GM19043 (cell line): ENCODE data around the gene SCN2B.

Experiments used
- ATAC-seq: cut with Tn5 transposase; IDR thresholded peaks from one replicate; pipeline ENCODE4 v1.9.1; 2021; ENCODE audit warnings: low read depth; ENCODE audit not compliant: unreplicated experiment

SCN2B gene

GRCh38 chr11:118138839-118139420 is 37.5 kb downstream of the SCN2B start:
- no peak for ATAC-seq

GRCh38 chr11:118136801-118137200 is 39.6 kb downstream of the SCN2B start:
- ATAC-seq, result no peak

DNA sequence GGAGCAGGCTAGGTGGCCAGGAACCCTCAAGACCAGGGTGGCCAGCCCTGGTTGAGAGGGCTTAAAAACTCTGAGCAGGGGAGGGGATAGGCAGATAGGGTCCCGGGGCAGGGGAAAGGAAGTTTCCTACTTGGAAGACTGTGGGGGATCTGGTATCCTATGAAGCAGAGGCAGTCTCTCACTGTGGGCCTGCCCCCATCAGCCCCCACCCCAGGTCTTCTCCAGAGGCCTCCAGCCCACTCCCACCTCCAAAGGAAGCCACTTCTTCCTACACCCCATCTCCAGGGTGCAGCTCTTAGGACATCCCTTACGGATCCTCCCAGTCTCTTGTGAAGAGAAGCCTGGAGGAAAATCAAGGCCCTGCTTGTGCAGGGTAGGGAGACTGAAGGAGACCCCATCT is 40.1 kb downstream of the SCN2B start:
- ATAC-seq, result no peak

- ATAC-seq, result no peak
Observed at GRCh38 chr11:118135796-118136165, 40.7 kb downstream of the SCN2B start.

- no peak for ATAC-seq
Observed at GRCh38 chr11:118135051-118135795, 41.2 kb downstream of the SCN2B start.

DNA sequence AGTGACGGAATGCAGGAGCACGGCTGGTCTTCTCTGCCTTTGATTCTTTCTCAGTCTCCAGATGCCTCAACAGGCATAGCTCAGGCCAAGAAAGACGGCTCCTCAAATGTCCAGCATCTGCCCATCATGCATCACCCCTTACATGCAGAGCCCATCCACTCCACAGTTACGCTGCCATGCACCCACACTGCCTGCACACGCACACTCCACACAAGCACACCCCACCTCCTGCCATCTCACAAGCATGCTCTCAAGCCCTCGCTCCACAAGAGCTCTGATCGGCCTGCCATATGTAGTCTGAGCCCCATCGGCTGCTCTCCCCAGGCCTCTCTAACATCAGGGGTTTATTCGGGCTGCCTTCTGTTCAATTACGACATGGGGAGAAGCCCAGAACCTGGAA is 42.6 kb downstream of the SCN2B start:
- no peak for ATAC-seq

DNA sequence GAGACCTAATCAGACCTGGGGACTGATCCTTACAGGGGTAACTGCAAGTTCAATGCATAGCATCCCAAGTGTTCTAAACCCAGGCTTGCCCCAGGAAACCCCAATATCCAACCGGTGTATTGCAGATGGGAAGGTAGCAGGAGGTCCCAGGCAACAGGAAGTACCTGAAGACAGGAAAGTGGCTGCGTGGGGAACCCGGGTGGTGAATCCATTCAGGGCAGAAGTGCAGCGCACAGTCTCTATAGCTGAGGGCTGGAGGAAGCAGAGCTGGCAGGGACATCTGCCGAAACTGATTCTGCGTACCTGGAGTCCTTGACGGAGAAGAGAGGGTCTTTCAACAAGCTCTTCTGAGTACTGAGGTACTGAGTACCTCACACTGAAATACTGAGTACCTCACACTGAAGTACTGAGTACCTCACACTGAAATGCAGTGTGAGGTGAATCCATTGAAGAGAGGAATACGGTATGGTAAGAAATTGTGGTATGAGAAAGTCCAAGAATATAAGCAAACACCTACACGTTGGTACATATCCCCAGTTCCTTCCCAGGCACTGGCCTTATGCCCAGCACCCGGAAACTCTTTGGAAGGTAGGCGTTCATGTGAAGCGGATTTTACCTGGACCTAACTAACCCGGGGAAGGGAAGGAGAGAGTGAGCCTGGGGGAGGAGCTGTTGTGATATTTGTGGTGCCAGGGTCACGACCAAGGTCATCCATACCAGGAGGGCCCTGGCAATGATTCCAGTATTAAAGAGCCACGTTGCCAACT is 43.9 kb downstream of the SCN2B start:
- no peak for ATAC-seq

DNA sequence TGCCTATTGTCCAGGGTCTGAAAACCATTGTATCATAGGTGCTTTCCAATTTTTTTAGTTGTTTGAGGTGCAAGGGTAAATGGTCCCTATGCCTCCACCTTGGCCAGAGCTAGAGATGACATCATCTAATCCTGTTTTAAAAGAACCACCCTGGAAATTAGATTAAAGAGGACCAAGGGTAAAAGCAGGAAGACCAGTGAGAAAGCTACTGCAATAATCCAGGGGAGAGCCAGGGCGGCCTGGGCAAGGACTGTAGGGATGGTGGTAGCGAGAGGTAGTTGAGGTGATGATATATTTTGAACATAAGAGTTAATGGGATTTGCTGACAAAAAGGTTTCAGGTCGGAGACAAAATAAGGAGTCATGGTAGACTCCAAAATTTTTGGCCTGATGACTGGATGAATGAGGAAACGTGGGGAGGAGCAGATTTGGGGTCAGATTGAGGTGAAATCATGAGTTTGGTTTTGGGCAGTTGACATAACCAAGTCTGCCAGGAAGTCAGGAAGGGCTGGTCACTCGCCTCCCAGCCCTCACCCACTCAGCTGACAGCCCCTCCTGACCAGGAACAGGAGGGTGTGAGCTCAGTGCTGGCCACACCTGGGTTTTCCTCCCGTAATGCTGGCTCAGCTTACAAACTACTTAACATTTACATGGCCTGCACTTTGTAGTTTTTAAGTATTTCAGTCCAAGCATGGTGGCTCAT is 46.8 kb downstream of the SCN2B start:
- no peak for ATAC-seq

DNA sequence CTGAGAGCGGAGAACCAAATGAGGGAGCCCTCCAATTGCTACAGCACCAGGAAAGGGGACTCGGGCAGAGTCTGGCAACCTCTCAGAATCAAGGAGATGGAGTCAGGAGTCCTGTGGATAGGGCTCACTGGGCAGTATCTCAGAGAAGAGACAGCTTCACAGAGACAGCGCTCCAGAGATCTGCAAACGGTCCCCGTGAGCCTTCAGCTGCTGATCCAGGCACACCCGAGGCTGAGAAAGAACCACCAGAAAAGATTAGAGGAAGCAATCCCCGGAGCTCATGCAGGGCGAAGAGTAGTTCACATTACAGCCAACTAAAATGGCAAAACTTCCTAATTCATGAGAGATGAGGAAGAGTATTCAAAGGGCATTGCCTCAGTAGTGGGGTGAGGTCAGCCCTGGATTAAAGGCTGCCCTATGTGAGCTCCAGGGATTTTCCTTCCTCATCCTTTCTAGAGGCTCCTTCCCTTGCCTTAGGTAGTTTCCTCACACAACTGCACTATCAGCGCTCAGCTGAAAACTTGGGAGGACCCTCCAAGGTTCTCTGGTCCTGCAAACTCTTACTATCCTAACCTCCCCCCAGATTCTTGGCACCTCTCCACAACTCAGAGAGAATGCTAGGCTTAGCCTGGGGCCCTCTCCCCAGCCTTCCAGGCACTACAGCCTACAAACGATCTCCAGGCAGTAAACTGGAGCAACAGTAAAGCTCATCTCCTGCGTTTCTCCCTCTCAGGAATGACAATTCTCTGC is 47.5 kb downstream of the SCN2B start:
- no peak for ATAC-seq

DNA sequence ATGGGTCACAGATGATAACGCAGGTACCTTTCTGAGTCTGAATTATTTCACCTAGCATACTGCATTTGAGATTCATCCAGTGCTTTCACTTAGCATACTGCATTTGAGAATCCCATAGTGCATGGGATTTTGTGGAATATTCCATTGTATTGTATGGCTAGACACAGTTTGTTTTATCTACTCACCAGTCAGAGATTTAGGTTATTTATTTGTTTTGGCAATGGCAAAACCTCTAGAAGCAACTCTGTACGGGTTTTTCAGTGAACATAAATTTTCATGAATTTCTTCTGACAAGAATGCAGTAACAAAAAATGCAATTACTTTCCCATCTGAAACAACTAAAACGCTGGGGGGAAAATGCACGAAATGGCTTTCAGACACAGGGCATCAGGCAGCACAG is 48.1 kb downstream of the SCN2B start:
- no peak for ATAC-seq

DNA sequence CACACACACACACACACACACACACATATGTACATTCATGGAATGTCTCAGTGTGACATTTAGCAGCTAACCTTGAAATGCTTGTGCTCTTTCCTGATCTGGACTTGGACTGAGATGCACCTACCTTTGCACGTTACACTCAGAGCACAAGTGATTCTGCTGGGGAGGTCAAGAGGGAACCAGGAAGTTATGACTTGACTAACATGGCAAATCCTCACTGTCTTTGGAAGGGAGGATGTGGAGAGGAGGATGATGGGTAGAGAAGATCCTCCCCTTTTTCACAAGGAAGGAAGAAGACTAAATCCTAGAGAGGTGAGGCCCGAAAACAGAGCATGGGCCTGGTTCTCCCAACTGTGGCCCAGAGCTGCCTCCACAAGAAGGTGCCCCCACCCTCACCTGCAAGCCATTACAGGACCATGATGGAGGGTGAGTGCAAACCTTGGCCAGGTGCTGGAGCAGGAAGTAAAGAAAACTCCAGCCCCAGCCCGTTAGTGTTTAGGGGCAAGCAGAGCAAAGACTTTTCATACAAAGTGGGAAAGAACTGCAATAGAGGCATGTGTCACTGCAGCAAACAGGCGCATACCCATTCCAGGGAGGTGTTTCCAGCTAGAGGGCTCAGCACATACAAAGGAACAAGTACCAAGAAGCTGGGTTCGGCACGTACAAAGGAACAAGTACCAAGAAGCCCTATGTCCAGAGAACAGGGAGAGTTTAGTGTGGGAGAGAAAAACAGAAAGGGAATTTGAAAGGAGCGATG is 50.2 kb downstream of the SCN2B start:
- no peak for ATAC-seq

GRCh38 chr11:118124929-118125535 is 51.4 kb downstream of the SCN2B start:
- ATAC-seq, result no peak

- no peak for ATAC-seq
Observed at GRCh38 chr11:118120793-118121192, 55.6 kb downstream of the SCN2B start.

GRCh38 chr11:118117790-118118601 is 58.4 kb downstream of the SCN2B start:
- ATAC-seq, result no peak

GRCh38 chr11:118115048-118115447 is 61.4 kb downstream of the SCN2B start:
- ATAC-seq, result no peak

GRCh38 chr11:118114266-118114665 is 62.2 kb downstream of the SCN2B start:
- no peak for ATAC-seq

GRCh38 chr11:118112711-118113430 is 63.6 kb downstream of the SCN2B start:
- no peak for ATAC-seq
